GM18861 (cell line): Measurements from ENCODE around the gene PAFAH1B2.

Source experiments
- ATAC-seq: cut with Tn5 transposase; IDR thresholded peaks from one replicate; pipeline ENCODE4 v1.9.1; 2021; ENCODE audit not compliant: unreplicated experiment

The PAFAH1B2 gene

GRCh38 chr11:117187799-117188481 is 43.9 kb downstream of the PAFAH1B2 start:
- no peak for ATAC-seq

- no peak for ATAC-seq
These were observed 44.6 kb downstream of the PAFAH1B2 start for GRCh38 chr11:117188620-117189081.

DNA sequence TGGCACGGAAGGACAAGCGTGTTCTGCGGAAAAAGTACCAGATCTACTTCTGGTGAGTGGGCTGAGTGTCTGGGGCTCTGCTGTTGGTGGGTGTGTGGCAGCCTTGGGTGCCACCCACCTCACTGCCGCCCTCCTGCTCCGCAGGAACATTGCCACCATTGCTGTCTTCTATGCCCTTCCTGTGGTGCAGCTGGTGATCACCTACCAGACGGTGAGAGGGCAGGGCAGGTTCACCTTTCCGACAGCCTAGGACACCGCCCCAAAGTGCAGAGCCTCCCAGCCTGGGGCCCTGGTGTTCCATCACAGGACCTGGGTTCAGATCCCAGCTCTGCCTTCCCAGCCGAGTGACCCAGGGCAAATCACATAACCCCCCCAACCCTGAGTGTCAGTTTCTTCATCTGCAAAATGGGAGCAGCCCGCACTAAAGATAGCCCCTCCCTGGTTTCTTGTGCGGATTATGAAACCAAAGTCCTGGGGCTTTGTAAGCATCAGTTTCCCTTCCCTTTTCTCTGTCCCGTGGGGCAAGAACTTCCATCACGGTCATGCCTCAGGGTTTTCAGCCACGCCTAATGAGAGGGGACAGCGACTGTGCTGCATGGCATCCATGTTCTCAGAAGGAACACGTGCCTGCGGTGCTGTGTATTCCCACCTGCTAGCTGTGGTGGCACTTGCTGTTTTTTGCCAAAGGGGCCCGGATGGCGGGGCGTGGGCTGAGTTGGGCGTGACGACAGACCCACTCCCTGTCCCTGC is 45.3 kb downstream of the PAFAH1B2 start:
- peak; percentile 65 for ATAC-seq

DNA sequence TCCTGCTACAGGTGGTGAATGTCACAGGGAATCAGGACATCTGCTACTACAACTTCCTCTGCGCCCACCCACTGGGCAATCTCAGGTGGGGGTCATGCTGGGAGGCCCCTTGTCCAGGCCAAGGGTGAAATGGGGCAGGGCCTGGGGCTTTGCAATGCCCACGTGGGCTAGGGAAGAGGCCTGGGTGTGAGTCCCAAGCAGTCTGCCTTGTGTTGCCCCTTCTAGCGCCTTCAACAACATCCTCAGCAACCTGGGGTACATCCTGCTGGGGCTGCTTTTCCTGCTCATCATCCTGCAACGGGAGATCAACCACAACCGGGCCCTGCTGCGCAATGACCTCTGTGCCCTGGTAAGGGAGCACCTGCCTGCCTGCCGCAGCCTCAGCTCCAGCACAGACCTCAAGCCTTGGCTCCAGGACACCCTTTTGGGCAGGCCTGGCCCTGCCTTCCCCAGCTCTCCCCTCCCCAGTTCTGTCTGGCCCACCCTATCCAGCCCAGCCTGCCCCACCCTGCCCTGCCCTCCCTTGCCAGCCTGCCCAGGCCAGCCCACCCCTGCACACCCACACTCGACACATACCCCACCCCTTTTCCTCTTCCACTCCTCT is 46.0 kb downstream of the PAFAH1B2 start:
- no peak for ATAC-seq

DNA sequence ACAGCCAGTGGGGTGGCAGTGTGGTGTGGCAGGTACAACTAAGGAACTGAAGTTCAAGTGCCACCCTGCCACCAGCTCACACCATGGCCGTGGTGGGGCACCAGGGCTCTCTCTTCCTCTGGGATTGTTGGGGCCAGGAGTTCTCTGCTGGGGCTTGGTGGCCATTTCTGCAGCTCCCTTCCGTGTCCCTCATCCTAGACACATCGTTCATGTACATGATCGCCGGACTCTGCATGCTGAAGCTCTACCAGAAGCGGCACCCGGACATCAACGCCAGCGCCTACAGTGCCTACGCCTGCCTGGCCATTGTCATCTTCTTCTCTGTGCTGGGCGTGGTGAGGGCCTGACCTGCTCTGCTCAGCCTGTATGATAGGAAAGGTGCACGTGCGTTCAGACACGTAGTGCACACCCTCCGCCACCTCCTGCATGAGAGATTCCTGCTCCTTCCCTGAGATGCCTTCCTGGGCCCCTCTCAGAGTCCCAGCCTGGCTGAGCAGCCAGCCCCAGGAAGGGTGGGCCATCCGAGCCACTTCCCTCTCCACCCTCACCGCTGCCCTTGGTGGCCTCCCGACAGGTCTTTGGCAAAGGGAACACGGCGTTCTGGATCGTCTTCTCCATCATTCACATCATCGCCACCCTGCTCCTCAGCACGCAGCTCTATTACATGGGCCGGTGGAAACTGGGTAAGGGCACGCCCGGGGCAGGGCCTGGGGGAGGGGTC is 47.8 kb downstream of the PAFAH1B2 start:
- ATAC-seq: no peak

- no peak for ATAC-seq
These were observed 48.4 kb downstream of the PAFAH1B2 start for GRCh38 chr11:117192401-117192875.

GRCh38 chr11:117193130-117194020 is 49.3 kb downstream of the PAFAH1B2 start:
- no peak for ATAC-seq

- no peak for ATAC-seq
These were observed 50.2 kb downstream of the PAFAH1B2 start for GRCh38 chr11:117194267-117194666.

GRCh38 chr11:117195258-117195657 is 51.2 kb downstream of the PAFAH1B2 start:
- no peak for ATAC-seq

GRCh38 chr11:117195761-117196160 is 51.7 kb downstream of the PAFAH1B2 start:
- ATAC-seq: no peak

- ATAC-seq: no peak
These were observed 52.9 kb downstream of the PAFAH1B2 start for GRCh38 chr11:117197006-117197405.

DNA sequence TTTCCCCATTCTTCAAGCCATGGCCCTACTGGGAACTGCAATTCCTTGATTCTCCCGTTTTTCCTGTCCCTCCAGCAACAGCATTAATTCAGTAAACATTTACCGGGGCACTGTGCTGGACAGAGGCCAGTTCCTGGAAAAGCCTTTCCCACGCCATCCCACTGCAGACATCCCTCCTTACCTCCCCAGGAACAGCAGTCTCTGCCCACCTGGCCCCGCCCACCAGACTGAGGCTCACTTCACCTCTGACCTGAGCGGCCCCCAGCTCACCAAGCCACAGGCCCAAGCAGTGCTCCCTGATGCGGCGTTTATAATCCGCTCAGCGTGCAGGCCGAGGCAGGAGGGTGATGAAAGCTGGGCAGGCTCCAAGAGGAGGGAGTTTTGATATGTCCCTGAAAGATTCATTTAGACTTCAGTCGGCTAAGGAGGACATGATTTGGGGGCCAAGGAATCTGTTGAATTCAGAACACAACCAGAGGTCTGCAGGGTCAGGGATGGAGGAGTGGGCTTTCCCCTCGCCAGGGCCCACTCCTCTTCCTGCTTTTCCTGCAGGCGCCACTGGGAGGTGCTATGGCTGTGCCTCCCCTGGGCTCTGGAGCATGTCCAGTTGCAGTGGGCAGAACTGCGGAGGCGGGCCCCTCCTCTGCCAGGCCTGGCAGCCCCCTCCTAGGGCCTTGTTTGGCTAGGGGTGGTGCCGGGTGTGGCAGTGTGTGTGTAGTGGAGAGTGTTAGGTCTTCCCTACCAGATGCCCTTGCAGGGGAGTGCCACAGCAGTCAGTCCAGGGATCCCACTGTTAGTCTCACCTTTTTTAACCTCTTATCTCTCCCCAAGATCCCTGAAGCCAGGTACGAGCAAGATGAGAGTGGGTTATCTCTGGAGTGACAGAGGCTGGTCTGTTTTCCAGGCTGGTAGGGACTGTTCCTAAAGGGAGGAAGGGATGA is 53.7 kb downstream of the PAFAH1B2 start:
- ATAC-seq: no peak

GRCh38 chr11:117198613-117199012 is 54.5 kb downstream of the PAFAH1B2 start:
- ATAC-seq: no peak

- ATAC-seq: no peak
These were observed 55.2 kb downstream of the PAFAH1B2 start, which contains the start of gene TAGLN for GRCh38 chr11:117199053-117199915. TSS of gene TAGLN (plus strand) at chr11:117199370. CDS start at chr11:117203014, 3,644 bp downstream.

DNA sequence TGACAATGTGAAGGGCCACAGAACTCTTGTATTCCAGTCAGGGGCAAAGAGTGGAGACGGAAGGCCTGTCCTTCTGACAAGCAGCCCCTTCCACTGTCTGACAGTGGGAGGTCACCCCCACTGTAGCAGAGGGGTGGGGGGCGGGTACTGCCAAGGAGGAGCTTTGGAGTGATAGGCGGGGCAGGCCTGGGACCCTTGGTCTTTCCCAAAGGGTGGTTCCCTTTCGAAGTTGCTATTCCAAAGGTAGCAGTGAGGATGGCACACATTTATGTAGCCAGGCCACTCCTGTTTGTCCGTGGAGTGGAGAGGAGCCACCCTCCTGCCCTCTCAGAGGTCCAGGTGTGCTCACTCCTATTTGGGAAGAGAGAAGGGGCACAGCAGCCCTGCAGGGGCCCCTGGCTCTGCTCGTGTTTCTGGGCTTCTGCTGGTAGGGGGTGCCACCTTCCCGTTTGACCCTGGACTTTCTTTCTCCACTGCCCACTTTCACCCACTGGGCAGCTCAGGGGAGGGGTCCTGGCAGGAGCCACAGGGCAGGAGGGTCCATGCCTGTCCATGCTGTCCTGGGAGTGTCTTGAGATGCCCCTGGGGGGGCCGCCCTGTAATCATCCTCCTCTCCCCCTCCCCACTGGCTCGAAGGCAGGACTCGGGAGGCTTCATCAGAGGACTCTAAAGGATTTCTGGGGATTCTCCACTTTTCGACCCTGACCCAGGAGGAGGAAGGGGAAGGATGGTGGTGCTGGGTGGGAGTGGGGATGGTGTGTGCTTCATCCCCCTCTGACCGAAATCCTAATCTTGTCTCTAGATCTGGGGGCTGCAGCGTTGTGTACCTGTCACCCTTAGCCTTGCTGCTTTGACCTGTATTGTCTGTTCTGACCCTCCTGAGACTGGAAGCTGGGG is 56.1 kb downstream of the PAFAH1B2 start:
- no peak for ATAC-seq

DNA sequence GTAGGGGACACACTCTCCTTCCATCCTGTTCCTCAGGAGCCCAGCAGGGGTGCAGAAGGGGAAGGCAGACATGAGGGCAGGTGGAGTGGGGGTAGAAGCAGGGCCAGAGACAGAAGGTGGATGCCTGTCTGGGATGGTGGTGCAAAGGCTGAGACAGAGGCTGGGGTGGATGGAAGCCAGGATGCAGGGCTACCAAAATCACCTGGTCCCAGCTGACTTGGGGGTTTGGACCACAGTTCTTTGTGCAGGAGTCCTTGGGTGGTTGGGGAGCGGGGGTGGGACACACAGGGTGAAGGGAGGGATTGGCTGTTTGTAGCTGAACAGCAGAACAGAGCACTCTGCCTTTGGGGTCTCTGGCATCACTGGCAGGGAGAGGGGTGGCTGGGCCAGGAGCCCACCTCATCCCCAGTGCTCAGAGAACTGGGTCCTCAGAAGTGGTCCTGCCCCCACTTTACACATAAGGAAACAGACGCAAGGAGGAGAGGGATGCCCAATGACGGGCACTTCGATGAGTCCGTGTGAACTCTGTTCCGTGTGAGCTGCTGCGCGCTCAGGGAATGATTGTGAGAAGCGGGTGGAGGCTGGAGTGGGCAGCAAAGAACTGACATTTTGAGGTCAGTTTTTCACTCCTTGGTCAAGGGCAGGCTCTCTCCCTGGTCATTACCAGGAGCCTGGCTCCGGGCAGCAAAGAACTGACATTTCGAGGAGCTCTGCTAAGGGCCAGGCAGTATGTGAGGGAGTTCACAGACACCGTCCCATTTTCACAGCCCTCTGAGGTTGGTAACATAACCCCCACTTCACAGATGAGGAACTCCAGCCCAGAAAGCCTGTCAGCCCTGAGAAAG is 56.9 kb downstream of the PAFAH1B2 start:
- ATAC-seq: no peak
